Measurements from ENCODE around the gene TRAF3.
"Not testable (repeated sequence)": the region's sequence is repeated elsewhere in the genome, so short reads cannot be mapped to it uniquely, and the experiment has no call there.

TRAF3 gene

GRCh38 chr14:102865916-102866315 lies 88.7 kb downstream of the TRAF3 start:
- DNase-seq (ENCODE audit: low spot score), result not testable (repeated sequence)

GRCh38 chr14:102866982-102867761 lies 89.9 kb downstream of the TRAF3 start:
- DNase-seq (ENCODE audit: low spot score), result no peak

DNA sequence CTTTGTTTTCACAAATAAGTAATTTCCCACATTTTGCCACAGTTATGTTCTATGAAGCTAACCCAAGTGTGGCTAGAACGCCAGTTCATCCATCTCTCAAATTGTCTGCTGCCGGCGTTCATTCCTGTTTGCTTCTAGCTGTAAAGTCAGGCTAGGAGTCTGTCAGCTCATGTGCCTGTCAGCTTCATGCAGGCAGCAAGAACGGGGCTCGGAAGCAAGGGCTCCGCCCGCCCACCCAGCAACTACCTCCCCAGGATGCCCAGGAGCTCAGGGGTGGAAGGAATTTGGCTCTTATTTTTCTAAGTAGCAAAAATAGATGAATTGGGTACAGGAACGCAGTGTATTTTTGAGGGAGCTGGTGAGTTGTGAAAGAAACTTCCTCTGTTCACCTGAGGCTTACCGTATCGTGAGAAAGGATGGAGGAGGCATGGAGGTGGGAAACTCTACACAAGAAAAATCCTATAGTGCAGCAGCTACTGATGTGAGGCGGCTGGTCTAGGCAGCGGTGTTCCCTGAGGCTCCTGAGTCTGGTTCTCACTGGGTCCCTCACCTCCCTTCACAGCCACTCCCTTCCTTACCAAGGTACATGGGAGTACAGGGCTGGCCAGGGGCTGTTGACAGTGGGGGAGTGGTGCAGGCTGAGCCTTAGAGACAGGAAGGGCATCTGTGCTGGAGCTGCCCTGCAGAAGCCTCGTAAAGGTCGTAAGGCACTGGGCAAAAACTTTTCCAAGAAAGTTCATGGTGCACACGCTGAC lies 90.8 kb downstream of the TRAF3 start:
- no peak for DNase-seq (ENCODE audit: low spot score)

DNA sequence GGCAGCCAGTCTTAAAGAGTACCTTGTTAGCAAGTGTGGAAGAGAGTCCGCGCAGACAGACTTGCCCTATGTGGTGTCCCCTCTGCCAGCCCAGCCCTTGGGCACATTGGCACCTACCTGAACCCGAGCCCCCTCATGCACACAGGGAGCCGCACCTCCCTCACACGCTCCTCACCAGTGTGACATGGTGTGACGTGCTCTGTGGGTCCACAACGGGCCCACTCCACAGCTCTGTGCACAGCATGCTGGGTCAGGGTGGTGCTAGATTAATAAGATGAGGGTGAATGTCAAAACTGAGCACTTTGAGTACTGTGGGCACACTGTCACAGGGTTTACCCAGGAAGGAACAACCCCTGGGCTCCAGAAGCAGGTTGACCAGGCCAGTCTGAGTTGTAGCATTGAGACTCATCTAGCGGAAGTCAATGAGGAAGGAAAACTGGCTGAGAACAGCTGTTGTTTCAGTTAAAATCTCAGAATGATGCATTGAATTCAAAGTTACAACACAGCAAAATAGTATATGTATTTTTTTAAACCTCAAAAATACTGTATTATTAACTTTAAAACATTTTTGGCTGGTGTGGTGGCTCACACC lies 91.8 kb downstream of the TRAF3 start:
- DNase-seq (ENCODE audit: low spot score), result no peak

- no peak for DNase-seq (ENCODE audit: low spot score)
These were observed 93.0 kb downstream of the TRAF3 start for GRCh38 chr14:102870246-102870645.

DNA sequence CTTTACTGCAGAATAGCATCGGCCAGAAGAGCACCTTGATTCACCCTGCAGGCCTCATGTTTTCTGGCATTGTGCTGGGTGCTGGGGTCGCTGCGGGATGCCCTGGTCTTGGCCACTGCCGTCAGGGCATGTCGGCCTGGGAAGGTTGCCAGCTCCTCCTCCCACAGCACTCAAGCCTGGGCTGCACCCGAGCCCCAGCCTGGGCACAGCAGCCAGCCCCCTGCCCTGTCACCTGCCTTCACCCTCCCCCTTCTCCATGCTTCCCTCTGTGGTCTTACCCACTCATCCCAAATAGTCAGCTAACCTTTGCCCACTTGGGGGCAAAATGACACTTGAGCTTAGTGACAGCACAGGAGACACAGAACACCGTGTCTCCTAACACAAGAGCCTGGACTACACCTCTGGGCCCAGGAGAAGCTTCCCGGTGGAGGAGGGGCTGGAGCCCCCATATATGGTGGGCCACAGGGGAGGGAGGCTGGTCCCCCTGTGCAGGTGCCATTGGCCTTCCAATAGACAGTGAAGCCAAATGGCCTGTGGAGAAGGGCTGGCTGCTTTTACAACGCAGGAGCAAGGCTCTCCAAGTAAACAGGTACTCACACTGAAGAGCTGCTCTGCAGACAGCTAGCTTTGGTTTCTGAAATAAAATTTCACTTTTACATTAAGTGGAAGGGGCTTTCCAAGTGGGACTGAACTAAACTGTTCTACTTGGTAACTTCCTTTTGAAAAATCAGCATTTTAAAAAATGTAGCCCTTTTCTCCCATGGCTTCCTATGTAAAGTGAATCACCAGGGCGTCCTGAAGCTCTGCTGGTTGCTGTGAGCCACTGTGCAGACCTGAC lies 94.0 kb downstream of the TRAF3 start:
- DNase-seq (ENCODE audit: low spot score), result peak; percentile 45

DNA sequence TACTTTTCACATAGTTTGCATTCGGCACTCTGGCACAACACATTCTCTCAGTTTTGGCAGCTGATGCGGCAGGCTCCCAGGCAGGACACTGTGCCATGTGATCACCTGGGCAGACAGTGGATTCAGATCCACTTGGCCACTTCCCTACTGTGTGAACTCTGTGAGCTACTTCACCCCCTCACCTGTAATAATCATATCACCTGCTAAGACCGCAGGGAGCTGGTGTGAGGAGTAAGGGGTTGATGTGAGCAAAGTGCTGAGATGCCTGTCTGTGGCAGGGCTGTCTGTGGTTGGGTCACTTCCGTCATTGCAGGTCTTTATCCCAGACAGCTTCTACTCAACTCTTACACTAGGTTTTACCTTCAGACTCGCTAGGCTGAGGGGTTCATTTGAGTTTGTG lies 94.8 kb downstream of the TRAF3 start:
- DNase-seq (ENCODE audit: low spot score), result peak; percentile 34

DNA sequence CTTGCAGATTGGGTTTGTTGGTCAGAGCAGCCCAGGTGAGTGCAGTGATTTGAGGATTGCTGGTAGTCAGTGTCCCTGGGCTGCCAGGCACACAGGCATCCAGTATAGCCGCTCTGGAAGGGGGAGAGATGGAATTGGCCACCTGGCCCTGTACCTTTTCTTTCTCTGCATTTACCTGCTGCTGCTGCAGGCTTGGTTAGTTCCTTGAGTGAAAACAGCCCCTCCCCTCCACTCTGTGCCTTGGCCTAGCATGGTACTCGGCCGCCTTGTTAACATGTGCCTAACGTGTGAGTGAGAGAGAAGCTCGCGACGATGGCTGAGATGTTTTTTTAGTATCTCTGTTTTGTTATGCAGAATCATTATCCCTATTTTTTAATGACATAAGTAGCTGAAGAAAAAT lies 95.9 kb downstream of the TRAF3 start:
- no peak for DNase-seq (ENCODE audit: low spot score)

GRCh38 chr14:102873546-102874061 lies 96.4 kb downstream of the TRAF3 start:
- DNase-seq (ENCODE audit: low spot score), result no peak

DNA sequence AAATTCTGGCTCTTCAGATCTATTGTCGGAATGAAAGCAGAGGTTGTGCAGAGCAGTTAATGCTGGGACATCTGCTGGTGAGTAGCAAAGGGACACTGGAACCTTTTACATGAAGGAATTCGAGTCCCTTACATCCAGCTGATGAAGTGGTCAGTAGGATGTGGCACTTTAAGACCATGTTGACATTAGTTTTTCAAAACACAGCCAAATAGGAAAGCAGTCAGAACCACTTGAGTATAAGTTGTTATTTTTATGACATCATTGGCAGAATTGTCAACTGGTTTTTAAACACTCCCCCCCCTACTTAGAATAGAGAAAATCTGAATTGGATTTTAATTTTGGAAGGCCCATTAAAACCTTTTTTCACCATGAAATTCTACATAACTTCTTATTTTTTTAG lies 98.4 kb downstream of the TRAF3 start:
- DNase-seq (ENCODE audit: low spot score), result no peak

DNA sequence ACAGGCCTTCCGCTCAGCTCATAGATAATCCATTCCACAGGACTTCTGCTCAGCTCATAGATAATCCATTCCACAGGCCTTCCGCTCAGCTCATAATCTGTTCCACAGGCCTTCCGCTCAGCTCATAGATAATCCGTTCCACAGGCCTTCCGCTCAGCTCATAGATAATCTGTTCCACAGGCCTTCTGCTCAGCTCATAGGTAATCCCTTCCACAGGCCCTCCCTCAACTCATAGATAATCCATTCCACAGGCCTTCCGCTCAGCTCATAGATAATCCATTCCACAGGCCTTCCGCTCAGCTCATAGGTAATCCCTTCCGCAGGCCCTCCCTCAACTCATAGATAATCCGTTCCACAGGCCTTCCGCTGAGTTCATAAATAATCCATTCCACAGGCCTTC lies 100.3 kb downstream of the TRAF3 start:
- DNase-seq (ENCODE audit: low spot score), result not testable (repeated sequence)

- DNase-seq (ENCODE audit: low spot score), result no peak
These were observed 101.1 kb downstream of the TRAF3 start for GRCh38 chr14:102878174-102878969.

GRCh38 chr14:102878970-102879460 lies 101.8 kb downstream of the TRAF3 start:
- DNase-seq (ENCODE audit: low spot score), result no peak

DNA sequence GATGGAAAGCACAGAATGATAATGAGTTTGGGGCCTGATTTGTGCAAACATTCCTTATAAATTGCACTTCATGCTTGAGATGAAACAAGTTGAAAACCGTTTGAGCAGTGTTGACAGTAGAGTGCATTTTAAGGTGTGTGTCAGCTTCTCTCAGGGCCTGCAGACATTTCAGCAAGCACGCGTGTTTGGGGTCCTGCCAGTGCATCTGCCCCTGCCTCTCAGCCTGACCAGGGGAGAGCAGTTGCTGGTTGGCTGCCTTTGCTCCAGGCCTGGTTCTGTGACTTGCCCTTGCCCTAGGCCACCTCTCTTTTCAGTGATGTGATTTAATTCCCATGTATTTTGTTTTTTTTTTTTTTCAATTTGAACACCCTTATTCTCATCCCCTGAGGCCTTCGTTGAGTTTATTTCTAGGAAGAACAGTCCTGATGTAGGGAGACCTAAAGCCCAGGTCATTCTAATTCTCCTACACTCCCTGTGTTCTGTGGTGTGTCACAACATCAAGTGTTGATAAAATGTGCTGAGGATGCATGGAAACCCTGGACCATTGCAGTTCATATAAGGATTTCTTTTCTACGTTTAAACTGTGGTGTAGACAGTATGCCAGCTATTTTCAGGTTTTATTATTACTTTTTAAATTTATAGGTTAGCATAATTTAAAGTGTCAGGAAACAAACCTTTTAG lies 105.1 kb downstream of the TRAF3 start:
- DNase-seq (ENCODE audit: low spot score), result no peak

DNA sequence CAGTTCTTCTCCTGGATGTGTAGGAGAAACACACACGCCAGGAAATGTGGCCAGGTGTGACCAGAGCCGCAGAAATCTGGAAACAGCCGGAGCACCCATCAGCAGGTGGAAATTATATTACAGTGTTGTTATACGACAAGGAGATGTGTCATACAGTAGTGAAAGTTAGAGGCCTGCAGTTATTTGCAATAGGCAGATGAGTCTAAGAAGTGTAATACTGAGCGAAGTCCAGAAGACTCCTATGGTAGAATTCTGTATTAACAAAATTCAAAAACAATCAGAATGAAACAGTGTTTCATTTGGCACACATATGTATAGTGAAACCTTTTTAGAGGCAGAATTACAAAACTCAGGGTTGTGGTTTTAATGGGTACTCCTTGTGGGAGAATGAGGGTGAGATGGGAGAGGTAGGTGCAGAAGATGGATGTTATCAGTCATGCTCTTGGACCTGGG lies 105.9 kb downstream of the TRAF3 start:
- DNase-seq (ENCODE audit: low spot score), result no peak

DNA sequence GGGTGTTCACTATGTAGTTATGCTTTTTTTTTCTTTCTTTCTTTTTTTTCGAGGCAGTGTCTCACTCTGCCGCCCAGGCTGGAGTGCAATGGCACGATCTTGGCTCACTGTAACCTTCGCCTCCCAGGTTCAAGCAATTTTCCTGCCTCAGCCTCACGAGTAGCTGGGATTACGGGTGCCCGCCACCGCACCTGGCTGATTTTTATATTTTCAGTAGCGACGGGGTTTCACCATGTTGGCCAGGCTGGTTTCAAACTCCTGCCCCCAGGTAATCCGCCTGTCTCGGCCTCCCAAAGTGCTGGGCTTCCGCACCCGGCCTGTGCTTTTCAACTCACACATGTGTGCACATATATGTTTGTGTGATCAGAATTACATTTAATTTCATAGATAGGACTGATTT lies 106.3 kb downstream of the TRAF3 start:
- no peak for DNase-seq (ENCODE audit: low spot score)

DNA sequence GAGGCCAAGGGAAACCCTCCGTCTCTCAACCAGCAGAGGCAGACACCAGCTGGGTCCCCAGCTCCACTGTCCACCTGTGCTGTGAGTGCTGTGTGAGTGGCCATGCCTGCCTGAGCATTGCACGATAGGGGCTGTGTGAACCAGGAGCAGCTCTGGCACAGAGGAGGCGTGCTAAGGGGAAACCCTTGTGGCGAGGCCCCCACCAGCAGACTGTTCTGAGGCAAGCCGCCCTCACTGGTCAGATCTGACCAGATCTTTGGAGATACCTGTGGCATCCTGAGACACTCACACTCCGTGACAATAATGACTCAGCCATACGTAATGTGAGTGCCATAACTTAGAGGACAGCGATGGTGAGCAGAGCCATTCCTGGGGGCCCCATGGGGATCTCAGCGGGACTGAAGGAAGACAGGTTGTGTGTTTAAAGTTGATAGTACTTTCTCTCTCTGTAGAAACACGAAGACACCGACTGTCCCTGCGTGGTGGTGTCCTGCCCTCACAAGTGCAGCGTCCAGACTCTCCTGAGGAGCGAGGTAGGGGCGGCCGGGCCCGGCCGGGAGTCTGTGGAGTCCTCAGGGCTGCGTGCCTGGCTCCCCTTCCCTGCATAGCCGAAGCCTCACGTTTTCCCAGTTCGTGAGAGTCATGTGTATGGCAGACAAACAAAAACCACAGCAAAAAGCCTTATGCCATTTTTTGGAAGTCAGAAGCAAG lies 108.6 kb downstream of the TRAF3 start:
- no peak for DNase-seq (ENCODE audit: low spot score)

GRCh38 chr14:102888748-102889147 lies 111.5 kb downstream of the TRAF3 start:
- DNase-seq (ENCODE audit: low spot score), result no peak

DNA sequence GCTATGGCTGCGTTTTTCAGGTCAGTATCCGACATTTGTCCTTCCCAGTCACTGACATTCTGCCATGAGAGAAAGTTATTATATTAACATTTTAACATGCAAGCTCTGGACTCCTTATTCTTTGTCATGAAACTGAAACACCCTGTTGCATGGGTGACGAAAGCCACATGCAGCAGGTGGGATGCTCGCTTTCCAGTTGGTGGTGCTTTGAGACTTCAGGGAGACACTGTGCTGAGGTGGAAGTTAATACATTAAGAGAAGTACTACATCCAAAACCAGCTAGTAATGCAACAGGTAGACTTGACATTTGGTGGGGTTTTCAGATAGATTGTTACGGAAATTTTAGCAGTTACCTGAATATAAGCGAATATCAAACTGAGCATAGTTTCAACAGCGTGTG lies 112.4 kb downstream of the TRAF3 start:
- no peak for DNase-seq (ENCODE audit: low spot score)

DNA sequence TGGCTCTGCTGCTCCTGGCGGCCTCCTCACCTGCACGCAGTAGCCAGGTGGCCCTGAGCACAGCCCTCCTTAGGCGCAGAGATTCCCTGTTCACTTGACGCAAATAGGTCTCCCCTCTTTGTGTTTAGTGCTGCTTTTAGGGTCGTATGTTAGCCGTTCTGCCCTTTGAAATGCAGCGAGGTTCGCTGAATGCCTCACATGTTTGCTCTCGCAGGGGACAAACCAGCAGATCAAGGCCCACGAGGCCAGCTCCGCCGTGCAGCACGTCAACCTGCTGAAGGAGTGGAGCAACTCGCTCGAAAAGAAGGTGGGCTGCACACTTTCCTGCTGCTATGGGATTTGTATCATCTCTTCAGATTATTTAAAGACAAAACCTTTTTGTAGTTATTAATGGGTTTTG lies 113.9 kb downstream of the TRAF3 start:
- no peak for DNase-seq (ENCODE audit: low spot score)
